GM12892 (cell line): ENCODE data around the gene GALNT18.

Experiments
- POLR2A ChIP-seq: IDR thresholded peaks from 2 replicates; pipeline ENCODE4 v1.6.1; 2011; ENCODE audit warnings: low read depth, low read length, control low read depth
- POLR2AphosphoS5 ChIP-seq: IDR thresholded peaks from 2 replicates; pipeline ENCODE4 v1.6.1; 2011; ENCODE audit warnings: low read depth, low read length, control low read depth
- TAF1 ChIP-seq: IDR thresholded peaks from 2 replicates; pipeline ENCODE4 v1.6.1; 2011; ENCODE audit warnings: low read depth, mild to moderate bottlenecking, control low read depth, low read length, borderline replicate concordance

- no peak for TF ChIP-seq POLR2A
- TF ChIP-seq POLR2AphosphoS5 = no peak
- no peak for TF ChIP-seq TAF1
Observed at GRCh38 chr11:11491014-11491413, 130.8 kb downstream of the GALNT18 start.
